HG03565 (cell line): ENCODE data around the gene UNC50.

Experiments used
- ATAC-seq: cut with Tn5 transposase; IDR thresholded peaks from one replicate; pipeline ENCODE4 v1.9.1; 2021; ENCODE audit warnings: mild to moderate bottlenecking, moderate library complexity; ENCODE audit not compliant: unreplicated experiment

UNC50 gene

DNA sequence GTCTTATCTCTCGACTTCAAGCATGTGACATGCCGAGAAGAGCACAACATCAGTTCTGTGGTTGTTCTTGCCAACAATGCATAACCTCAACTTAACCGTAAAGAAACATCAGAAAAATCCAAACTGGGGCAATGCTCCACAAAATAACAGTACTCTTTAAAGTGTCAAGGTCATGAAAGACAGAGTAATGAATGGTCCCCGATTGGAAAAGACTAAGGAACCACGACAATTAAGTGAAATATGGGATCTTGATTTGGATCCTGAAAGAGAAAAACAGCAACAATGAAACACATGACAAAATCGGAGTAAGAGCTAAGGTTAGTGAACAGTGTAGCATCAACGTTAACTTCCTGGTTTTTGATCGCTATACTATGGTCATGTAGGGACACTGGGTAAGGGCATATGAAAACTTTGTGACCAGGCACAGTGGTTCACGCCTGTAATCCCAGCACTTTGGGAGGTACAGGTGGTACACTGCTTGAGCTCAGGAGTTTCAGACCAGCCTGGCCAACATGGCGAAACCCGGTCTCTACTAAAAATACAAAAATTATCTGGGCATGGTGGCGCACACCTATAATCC, 55.2 kb downstream of the UNC50 start:
- no peak for ATAC-seq

- ATAC-seq: no peak
These were observed 55.9 kb downstream of the UNC50 start for GRCh38 chr2:98664323-98664722.

DNA sequence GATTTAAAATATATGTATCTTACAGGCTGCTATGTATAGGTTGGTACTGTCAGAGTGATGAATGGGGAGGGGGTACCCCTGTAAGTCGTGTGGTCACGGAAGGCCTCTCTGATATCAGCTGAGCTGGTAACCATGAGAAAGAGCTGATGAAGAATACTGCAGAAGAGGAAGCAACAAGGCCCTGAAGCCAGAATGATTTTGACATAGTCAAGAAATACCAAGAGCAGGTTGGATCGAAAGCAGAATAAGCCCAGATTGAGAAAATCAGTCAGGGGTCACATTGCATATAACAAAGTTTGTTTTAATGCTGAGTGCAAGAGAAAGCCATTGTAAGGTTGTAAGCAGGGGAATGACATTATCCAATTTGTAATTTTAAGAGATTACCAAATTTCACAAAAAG, 57.3 kb downstream of the UNC50 start:
- ATAC-seq: no peak
